Activated CD8-positive, alpha-beta memory T cell treated with anti-CD3 and anti-CD28 coated beads, Interleukin-2, amount 50 U/mL, for 4 hours (primary cell): Measurements from ENCODE around the gene BZW2.
A peak's percentile ranks its signal among the peaks of the same experiment; 100 is the strongest.

Experiments
- DNase-seq: peaks from one replicate; pipeline ENCODE4 v3.0.0-alpha.2; 2020

The BZW2 gene

DNA sequence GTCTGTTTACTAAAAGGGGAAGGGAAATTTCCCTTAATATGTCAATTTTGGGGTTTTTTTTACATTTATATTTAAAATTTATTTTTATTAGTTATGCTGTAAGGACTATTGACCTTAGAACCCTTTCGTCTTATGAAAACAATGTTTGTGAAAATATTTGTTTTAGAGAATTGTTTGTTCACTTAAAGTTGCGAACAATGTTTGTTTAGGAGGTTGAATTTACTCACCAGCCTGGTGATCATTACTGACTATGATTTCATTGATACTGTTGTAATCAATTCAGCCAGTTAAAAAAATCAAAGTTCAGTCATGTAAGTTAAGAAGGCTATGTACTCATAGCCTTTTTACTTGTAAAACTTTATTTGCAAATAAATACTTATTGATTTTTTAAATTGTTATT is 80.2 kb downstream of the BZW2 start:
- no peak for DNase-seq

DNA sequence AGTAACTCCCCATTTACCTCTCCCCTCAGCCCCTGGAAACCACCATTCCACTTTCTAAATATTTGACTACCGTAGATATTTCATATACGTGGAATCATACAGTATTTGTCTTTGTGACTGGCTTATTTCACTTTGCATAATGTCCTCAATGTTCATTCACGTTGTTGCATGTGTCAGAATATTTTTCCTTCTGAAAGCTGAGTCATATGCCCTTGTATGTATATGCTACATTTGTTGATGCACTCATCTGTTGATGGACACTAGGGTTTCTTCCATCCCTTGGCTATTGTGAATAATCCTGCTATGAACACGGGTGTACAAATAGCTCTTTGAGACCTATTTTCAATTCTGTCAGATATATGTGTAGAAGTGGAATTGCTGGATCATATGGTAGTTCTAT is 81.8 kb downstream of the BZW2 start:
- DNase-seq, result no peak

DNA sequence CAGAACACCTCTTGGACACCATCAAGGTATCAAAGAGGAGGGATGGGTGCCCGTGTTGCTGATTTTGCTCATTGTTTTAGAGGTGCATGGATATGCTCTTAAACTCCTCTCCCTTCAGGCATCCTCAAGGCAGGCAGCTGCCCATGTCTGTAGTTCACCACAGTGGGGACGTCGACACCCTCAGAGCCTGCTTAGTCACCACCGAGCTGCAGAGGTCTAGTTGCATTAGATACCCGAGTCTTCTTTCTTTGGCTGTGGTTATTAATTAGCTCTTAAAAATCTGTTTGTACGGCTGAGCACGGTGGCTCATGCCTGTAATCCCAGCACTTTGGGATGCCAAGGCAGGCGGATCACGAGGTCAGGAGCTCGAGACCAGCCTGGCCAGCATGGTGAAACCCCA is 82.8 kb downstream of the BZW2 start:
- no peak for DNase-seq

DNA sequence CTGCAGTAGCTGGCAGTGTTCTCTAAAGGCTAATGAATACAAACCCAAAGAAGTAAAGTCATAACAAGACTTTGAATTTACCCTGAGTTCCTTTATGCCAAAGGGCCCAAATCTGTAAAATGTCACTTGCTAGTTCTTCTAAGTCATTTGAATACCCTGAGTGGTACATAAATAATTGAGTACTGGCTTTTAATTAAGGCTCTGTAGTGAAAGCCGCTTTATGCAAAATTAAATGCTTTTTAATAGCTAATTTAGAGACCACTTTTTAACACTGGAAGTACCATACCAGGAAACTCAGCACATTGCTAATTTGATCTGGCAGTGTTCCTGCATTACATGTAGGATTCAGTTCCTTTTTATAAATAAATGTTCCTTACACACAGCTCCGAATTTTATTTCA is 83.6 kb downstream of the BZW2 start:
- DNase-seq, result no peak

DNA sequence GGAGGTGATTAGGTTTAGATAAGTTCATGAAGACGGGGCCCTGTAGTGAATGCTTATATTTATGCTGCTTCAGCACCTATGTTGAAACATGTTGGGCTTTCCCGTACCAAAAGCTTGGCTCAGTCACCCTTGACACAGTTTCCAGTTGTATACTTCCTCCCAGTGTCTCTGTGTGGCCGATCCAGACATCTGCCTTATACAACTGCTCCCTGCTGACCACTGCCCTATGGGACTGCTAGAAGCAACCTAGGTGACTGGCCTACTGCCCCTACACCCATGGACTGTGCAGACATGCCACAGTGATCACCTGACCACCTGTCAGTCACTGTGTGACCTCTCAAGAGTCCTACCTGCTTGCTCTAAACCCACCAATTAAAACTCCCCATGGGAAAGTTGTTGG is 85.0 kb downstream of the BZW2 start:
- no peak for DNase-seq

DNA sequence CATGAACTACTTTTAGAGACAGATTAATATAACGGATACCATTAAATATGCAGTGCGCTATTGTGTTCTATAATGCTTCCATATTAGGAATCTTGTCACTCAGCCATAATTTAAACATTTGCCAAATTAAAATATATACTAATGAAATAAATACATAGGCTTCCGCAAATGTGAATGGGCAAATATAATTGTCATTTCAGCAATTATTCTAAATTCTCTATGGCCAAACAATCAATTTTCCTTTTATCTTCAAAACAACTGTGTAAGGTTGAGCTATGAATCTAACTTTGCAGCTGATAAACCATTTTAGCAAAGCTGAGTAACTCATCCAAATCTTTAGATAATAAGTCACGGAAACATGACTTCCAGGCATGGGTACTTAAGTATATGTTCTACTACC is 86.8 kb downstream of the BZW2 start:
- DNase-seq, result no peak

DNA sequence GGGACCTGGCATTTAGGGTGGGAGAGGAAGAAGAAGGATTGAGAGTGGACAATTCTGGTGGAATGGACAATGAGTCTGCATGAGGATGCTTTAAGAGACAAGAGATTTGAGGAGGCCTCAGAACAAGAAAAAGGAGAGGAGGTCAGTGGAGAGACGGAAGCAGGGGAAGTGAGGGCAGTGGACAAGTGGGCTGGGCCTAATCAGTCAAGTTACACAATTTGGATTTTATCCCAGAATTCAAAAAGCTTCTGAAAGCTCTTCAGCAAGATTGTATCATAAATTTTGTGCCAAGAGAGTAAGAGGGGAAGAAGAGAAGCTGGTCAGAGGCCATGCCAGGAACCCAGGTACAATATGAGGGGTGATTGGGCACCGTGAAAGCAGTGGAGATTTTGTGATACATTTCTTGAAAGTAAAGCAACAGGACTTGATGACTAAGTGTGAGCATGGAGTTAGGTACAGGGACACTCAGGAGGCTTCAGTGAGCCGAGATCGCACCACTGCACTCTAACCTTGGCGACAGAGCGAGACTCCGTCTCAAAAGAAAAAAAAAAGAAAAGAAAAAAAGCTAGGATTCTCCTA is 88.3 kb downstream of the BZW2 start:
- no peak for DNase-seq

DNA sequence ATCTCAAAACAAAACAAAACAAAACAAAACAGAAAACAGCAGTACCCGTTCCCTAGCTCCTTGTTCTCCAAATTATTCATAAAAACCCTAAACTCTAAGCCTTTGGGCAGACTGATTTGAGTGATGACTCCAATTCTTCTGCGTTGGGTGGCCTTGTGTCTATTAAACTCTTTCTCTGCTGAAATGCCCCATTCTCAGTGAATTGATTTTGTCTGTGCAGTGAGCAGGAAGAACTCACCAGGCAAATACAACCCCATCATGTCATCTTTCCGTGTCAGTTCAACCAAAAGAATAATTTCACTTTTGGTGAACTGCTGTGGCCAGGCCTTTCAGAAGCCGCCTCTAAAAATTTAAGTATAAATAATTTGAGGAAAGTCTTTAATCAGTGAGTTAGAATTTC is 89.0 kb downstream of the BZW2 start:
- DNase-seq, result no peak

DNA sequence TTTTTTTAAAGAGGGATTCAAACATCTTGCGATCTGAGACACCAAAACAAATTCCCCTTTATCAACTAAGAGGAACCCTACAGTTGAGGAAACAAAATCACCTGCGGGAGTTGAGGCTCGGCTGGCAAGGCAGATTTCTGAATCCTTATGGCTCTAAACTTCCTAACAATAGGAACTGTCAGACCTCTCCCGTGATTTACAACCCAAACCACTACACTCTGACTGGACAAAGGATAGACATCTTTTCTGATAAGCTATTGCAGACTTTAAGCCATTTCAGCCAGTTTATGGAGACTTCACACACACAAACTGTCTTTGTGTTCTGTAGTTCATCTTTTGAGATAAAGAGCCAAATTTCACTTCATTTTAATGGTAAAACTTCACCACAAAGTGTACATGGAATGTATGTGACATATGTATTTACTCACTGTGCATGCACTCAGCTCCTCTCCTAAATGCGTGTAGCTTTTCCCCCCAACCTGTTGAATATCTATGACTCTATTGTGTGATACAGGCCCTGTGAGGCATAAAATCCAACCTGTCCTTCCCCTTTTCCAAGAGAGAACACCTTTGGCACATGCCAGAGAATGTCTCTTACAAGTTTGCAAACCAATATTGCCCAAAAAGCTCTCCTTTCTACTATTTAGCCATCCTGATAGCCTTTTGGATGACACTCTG is 92.2 kb downstream of the BZW2 start:
- DNase-seq, result no peak

DNA sequence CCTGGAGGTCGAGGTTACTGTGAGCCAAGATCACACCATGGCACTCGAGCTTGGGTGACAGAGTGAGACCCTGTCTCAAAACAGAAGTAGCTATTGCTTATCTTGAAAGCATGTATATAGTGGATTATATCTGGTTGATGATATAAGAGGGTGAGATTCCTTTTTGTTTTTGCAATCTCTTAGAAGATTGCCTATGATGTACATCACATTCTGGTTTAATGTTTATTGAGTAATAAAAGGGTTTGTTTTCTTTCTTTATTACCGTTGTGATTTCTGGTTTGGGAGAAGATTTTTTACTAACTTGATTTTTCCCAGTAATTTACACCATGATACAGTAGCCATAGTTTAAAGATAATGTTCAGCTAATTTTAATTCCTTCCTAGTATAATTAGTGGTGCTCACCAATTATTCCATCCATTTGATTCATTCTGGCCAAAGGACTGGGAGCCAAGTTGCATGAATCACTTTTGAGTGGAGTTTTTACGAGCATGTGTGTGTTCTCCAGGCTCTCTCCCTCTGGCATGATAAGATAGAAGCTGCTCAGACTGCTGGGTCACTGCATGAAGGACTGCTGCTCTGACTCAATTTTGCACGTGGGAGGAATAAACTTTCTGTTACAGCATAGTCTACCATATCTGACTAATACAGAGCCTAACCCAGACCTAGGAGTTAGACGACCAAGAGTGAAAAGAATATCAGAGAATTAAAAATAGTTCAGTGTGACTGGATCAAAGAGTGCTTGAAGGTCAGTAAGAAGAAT is 94.1 kb downstream of the BZW2 start:
- DNase-seq, result no peak

DNA sequence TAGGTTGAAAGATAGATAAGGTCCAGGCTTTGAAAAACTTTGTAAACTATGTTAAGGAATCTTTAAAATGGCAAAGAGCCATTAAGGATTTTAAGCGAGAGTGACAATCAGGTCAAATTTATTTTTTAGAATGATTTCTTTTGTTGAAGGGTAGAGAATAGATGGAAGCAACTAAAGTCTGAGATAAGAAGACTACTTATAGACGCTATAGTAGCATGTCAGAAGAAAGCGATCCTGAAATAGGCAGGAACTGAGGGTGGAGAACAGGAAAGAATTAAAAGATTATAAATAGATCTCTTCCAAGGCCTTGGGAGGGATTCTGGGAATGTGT is 94.6 kb downstream of the BZW2 start:
- no peak for DNase-seq

DNA sequence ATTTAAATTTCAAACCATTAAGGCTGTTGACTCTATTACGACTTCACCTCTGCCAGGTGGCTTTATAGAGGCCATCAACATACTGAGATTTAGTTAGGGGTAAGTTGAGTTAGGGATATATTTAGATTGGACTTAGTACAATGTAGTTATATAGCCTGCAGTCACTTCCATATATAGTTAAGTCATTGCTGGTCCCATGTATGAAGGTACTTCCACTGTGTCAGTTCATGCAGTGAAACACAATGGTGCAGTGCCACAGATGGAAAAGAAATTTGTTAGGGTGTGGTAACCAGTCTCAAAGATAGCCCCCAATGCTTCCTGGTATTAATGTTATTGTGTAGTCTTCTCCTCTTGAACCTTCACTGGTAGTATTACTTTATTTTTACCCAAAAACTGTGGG is 95.0 kb downstream of the BZW2 start:
- DNase-seq, result no peak

DNA sequence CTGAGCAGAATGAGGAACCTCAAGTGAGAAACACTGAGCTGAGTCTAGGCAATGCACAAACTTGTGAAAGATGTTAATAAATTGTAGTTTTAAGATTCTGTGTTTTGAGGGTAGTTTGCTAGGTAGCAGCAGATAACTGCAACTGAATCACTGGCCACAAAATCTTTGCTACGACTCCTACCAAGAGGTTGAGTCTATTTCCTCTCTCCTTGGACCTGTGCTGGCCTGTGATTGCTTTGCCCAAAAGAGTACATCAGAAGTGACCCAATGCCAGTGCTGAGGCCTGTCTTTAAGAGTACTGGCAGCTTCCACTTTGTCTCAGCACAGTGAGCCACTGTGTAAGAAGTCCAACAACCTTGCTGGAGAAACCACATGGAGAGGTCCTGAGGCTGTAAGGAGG is 95.7 kb downstream of the BZW2 start:
- DNase-seq, result no peak

DNA sequence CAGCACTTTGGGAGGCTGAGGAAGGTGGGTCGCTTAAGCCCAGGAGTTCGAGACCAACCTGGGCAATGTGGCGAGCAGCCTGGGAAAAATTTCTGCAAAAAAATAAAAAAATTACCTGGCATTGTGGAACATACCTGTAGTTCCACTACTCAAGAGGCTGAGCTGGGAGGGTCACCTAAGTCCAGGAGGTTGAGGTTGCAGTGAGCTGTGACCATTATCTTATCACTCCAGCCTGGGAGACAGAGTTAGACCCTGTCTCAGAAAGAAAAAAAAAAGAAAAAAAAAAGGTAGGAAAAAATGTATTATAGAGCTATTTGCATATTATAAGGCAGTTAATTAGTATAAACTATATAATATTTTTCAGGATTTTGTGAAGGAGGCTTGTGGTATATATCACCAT is 96.6 kb downstream of the BZW2 start:
- no peak for DNase-seq

DNA sequence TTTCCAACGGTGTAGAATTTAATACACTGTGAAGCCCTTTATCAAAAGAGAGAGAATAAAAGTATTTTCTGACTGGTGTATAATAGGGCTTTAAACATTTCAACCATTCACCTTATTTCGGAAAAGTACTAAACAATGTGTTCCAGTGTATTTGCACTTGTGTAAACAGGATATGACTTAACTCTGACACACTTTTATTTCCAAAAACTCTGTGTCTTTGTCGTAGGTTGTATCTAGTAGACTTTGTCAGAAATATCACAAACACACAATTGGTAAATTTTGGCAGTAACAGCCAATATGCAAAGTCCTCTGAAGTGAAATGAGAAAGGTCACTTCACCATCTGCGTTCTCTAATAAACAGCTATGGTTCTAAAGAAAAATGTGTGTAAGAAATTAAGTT is 97.3 kb downstream of the BZW2 start:
- DNase-seq, result no peak

DNA sequence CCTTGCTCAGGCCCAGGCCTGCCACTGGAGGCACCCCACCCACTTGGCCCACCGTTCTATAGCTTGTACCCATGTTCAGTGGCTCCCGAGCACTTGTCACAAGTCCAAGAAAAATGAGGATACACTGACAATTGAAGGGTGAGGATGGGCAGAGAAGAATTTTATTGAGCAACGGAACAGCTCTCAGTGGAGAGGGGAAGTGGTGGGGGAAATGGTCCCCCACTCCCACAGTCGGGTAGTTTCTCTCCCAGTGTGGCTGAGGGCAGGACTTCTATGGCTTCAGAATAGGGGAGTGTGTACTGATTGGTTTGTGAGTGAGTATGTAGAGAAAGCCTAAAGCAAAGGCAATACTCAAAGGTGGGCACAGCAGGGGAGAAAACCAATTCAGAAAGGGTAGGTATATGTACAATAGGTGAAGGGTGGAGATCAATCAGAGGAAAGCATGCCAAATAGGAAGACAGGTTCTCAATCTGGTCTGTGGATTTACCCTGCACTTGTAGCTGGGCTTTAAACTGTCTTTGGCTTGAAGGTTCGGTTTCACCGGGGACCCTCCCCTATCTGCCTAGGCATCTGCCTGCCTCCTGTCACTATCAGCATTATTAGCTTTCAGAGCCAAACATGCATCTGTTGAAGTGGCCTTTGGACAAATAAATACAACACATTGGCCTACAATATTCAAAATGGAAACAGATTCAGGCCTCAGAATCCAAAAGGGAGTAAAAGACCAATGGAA is 98.7 kb downstream of the BZW2 start:
- DNase-seq, result no peak

DNA sequence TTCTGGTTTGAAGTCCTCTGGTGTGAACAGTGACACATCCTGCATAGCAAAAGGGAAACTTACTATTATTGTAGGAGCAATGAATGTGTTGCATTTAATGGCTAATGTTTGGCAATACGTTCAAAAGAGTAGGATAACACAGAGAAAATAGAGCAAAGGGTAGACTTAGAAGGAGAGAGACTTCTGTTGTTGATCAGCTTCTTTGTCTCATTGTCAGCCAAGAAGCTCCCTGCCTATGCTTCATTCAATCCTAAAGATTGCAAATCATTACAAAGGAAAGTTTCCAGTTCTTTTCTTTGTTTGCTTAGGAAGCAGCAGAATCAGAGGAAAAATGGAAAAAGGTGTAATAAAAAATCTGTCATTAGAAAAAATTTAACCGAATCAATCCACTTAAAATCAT is 99.7 kb downstream of the BZW2 start:
- no peak for DNase-seq

DNA sequence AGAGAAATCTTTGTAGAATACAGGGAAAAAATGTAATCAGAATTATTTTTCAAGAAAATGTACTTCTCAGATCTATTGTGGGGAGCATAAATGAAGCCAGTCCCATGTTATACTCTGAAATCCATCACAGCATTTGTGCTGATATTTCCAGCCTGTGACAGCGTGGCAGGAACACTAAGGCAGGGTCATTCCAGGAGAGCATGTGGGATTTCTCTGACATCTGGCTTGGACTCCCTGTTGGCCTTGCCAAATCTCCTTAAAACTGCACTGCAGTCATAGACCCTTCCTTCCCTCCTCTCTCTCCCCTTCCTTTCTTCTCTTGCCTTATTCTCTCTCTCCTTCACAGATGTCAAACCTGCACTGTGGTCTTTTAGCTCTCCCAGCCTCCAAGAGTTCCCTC is 101.1 kb downstream of the BZW2 start:
- no peak for DNase-seq

DNA sequence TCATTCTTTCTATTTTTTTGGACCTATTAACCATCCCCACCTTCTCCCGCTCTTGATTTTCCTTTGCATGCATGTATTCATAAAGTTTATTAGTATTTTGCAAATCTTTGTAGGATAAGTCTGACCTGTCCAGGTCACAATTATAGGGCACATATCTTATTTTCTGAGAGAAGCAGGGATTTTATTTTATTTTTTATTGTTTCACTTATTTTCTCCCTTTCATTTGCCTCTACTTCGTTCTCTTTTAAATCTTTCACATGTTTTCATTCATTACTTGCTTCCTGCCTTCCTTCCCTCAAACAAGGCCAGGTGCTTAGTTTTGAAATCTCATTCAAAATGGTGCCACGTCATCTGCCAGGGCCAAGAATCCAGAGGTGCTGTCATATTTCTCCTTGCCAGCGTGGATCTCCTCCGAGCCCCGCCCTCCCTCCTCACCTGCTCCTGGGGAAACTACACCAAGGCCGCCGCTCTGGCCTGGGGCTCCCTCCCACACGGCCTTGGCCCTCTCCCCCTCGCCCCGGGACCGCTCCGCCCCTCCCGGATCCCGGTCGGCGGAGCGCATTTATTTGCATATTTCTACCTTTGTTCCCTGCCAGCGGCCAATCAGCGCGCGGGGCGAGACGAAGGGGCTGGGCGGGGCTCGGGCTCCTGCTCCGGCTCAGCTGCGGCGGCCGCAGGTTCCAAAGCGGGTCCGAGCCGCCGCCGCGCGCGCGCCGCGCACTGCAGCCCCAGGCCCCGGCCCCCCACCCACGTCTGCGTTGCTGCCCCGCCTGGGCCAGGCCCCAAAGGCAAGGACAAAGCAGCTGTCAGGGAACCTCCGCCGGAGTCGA is 107.3 kb downstream of the BZW2 start, which contains the start of gene TSPAN13:
TSS of gene TSPAN13 (plus strand) at position 654 of the 830 bp plus-strand sequence. CDS start 213 bp downstream, outside the sequence.
- peak; percentile 42 for DNase-seq

DNA sequence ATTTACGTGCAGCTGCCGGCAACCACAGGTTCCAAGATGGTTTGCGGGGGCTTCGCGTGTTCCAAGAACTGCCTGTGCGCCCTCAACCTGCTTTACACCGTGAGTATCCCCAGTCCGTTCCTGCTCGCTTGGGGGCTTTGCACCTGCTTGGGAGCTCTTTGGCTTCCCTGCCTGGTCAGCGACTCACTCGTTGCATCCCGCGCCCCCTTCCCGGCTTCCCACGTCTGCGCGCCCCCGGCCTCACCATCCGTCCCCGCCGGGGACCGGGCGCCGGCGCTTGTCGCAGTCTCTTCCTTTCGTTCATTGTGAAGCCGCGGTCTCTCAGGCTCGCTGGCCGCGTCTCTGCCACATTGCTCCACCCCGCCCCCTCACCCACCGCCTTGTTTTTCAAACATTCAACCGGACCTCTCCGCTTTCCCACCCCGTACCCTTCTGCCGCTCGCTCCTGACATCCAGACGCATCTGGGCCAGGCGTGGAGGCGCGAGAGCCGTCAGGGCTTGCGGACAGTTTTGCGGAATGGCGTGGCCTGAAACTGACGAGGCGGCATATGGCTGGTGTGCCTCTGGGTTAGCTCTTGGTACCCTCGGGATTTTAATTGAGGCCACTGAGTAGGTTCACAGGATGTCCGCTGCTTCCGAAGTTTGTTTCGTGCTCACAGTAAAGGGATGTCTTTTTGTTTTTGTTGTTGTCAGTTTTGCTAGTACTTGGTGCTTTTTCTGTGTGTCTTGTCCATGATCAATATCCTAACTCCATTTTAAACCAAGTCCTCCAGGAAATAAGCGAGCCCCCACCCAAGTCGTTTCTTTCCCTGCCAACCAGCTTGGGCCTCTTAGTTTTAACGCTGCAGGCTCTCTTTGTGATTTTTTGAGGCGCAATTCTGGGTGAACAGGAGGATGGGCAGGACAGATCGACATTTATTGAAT is 108.2 kb downstream of the BZW2 start:
- peak; percentile 14 for DNase-seq

DNA sequence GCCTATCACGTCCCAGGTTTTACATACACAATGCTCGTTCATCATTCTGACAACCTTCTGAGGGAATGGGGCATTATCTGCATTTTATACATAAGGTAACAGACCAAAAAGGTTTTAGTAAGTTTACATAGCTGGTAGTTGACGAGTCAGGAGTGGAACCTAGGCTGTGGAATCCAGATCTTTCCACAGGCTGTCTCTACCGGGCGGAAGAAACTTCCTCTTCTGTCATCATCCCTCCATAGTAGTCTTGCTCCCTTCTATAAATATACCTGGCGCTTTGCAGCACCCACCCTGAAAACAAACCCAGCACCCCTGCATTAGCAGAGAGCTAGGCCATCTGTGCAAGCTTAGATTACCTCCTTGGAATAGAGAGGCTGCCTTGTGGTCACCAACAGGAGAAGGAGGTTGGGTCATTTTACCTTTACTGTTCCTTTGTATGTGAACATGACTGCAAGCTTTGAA is 108.9 kb downstream of the BZW2 start:
- DNase-seq, result no peak

DNA sequence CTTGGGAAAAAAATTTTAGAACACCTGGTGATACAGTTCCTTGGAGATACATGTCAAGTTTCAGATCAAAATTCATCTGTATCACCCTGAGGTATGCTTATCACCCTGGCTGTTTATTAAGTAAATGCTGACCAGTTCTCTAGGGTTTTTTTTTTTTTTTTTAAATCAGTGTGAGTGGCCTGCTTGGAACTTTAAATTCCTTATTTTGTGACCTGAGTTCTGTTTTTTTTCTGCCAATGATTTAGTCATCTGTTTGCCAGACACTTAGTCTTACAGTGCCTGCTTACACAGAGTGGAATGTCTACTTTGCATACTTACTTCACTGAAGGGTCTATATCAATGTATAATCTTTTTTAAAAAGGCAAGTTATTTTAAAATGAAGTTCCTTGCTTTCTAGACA is 109.4 kb downstream of the BZW2 start:
- DNase-seq, result no peak
